CD4-positive, alpha-beta T cell treated with Interleukin-1 beta for 1 hour (primary cell): ENCODE results near the gene NR2E1.

Experiments
- DNase-seq, 2 donors: peaks; one replicate each; pipeline ENCODE4 v3.0.0-alpha.2; 2020 to 2022

The NR2E1 gene

GRCh38 chr6:108222064-108222463 lies 56.2 kb downstream of the NR2E1 start:
- no peak for DNase-seq

- DNase-seq, result no peak
These were observed 56.7 kb downstream of the NR2E1 start for GRCh38 chr6:108222504-108222903.

DNA sequence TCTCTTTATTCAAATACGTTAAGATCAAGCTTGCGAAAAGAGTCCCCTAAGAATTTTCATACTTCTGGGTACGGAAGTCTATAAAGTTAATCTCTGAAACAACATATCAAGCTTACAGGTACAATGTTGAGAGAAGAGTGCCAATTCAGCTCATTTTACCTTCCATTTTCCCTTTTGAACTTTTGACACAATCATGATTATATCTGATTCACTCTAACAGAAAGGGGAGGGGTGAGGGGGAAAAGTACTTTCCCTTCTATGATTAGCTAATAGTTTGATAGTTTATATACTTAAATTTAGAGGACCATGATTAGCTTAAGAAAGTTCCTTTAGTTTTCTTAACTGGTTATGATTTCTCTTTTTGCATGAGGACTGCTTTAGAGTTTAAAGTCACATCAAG lies 61.5 kb downstream of the NR2E1 start:
- DNase-seq, result no peak

DNA sequence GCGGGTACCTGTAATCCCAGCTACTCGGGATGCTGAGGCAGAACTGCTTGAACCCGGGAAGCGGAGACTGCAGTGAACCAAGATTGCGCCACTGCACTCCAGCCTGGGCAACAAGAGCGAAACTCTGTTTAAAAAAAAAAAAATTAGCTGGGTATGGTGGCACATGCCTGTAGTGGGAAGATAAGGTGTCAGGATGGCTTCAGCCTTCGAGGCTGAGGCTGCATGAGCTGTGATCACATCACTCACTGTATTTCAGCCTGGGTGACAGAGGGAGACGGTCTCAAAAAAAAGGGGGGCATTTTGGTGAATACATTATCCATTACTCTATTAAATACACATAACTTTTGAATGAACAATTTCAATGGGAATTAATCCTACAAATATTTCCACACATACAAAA lies 62.6 kb downstream of the NR2E1 start:
- no peak for DNase-seq

DNA sequence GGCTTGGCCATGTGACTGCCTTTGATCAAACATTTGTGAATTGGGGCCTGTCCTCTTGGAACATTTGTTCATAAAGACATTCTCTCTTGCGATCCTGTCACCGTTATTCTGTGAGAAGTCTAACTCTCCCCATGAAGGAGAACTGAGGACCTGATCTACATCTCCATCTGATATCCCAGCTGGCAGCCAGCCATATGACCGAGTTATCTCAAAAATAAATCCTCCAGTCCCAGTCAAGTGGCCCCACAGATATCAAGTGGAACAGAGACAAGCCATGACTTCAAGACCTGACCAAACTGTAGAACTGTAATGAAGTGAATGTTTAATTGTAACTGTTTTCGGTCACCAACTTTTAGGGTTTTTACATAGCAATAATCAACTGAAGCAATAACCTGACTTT lies 69.3 kb downstream of the NR2E1 start:
- DNase-seq, result no peak

- DNase-seq, result no peak
These were observed 71.0 kb downstream of the NR2E1 start for GRCh38 chr6:108236791-108237190.

DNA sequence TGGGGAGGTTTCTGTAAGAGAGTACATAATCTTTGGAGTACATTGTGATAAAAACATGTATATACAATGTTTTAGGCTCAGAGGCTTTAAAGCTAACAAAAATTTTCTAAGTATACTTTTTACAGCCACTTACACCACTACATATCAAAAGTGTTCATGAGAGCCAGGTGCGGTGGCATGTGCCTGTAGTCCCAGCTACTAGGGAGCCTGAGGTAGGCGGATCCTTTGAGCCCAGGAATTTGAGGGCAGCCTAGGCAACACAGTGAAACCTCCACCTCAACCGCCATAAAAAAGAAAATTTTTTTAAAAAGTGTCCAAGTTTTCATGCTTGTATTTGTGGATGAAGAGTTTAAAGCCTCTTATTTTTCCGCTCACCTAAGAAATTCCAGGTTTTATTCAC lies 72.5 kb downstream of the NR2E1 start:
- no peak for DNase-seq
